GM13976 (cell line): ENCODE measurements around the gene CDC7.

Experiments used
- DNase-seq: peaks from one replicate; pipeline ENCODE4 v3.0.0; 2012; ENCODE audit warnings: low spot score
- CTCF ChIP-seq: IDR thresholded peaks from 2 replicates; pipeline ENCODE4 v1.5.1; 2012; ENCODE audit warnings: borderline replicate concordance, mild to moderate bottlenecking; ENCODE audit not compliant: insufficient read depth; ENCODE audit errors: extremely low read depth, missing control alignments, control extremely low read depth
- in situ Hi-C: fragments of 300-500 bp; cut with MboI; formaldehyde crosslinking; loops from one replicate; pipeline ENCODE4 v1.12.0; 2022; ENCODE audit warnings: low sequenced_read_pairs, mixed read lengths, inconsistent platforms; ENCODE audit not compliant: unreplicated experiment

The CDC7 gene

GRCh38 chr1:91501971-91502671 lies 1.5 kb downstream of the CDC7 start:
- TF ChIP-seq CTCF: no peak
- in situ Hi-C loops: loop anchor here (25.0 kb wide), 1 partner anchor 785 kb away; the partner anchor contains the start of genes GLMN and RPAP2
- DNase-seq: no peak

- no peak for TF ChIP-seq CTCF
- in situ Hi-C loops: loop anchor here (25.0 kb wide), 1 partner anchor 785 kb away; the partner anchor contains the start of genes GLMN and RPAP2
- no peak for DNase-seq
These were observed 2.1 kb downstream of the CDC7 start for GRCh38 chr1:91502672-91503184.

GRCh38 chr1:91503332-91503900 lies 2.8 kb downstream of the CDC7 start:
- in situ Hi-C loops: loop anchor here (25.0 kb wide), 1 partner anchor 784 kb away; the partner anchor contains the start of genes GLMN and RPAP2

GRCh38 chr1:91503975-91504530 lies 3.4 kb downstream of the CDC7 start:
- TF ChIP-seq CTCF: no peak
- no peak for DNase-seq
- in situ Hi-C loops: loop anchor here (25.0 kb wide), 1 partner anchor 783 kb away; the partner anchor contains the start of genes GLMN and RPAP2

More at GRCh38 chr1:91503332-91503900, 2.8 kb downstream of the CDC7 start:
- no peak for TF ChIP-seq CTCF
- DNase-seq: no peak

- no peak for DNase-seq
- in situ Hi-C loops: loop anchor here (25.0 kb wide), 1 partner anchor 782 kb away; the partner anchor contains the start of genes GLMN and RPAP2
- no peak for TF ChIP-seq CTCF
These were observed 4.4 kb downstream of the CDC7 start for GRCh38 chr1:91505086-91505485.

- in situ Hi-C loops: loop anchor here (25.0 kb wide), 1 partner anchor 781 kb away; the partner anchor contains the start of genes GLMN and RPAP2
- DNase-seq: no peak
- TF ChIP-seq CTCF: no peak
These were observed 5.4 kb downstream of the CDC7 start for GRCh38 chr1:91506071-91506470.
